Osteoblast (primary cell): ENCODE data around the gene SEZ6L. TPM values are rescaled to one million over a fixed set of nuclear protein-coding genes. Genes with fewer than 3 reads are reported as not detected.

ENCODE experiments used
- DNase-seq: peaks from one replicate; pipeline ENCODE4 v3.0.0; 2011; ENCODE audit warnings: low spot score, mixed read lengths; ENCODE audit not compliant: insufficient read length; ENCODE audit errors: missing footprints
- H2AFZ ChIP-seq: 2 replicates; pipeline ENCODE4 v1.6.0; 2011; ENCODE audit warnings: mild to moderate bottlenecking, low read length
- H3K27ac ChIP-seq: 2 replicates; pipeline ENCODE4 v1.5.1; 2011; ENCODE audit warnings: mild to moderate bottlenecking, low read depth, low read length, moderate library complexity
- H3K27me3 ChIP-seq: 2 replicates; pipeline ENCODE4 v1.6.0; 2012; ENCODE audit warnings: mild to moderate bottlenecking, control low read depth, inconsistent platforms, low read length, moderate library complexity; ENCODE audit not compliant: insufficient read depth
- H3K36me3 ChIP-seq: 2 replicates; pipeline ENCODE4 v1.5.1; 2011; ENCODE audit warnings: mild to moderate bottlenecking, low read length, control low read depth, moderate library complexity; ENCODE audit not compliant: insufficient read depth
- H3K4me1 ChIP-seq: 2 replicates; pipeline ENCODE4 v1.5.1; 2011; ENCODE audit warnings: mild to moderate bottlenecking, low read length, control low read depth, moderate library complexity; ENCODE audit not compliant: insufficient read depth
- H3K4me2 ChIP-seq: 2 replicates; pipeline ENCODE4 v1.6.0; 2011; ENCODE audit warnings: mild to moderate bottlenecking, low read length; ENCODE audit not compliant: insufficient read depth
- H3K4me3 ChIP-seq: fragments of 200-600 bp; sonication (generic); 3 replicates; pipeline ENCODE4 v1.5.1; 2012; ENCODE audit warnings: mild to moderate bottlenecking, low read length, inconsistent platforms; ENCODE audit not compliant: insufficient read depth
- H3K79me2 ChIP-seq: 2 replicates; pipeline ENCODE4 v1.6.0; 2012; ENCODE audit warnings: mild to moderate bottlenecking, low read length, control low read depth, inconsistent platforms; ENCODE audit not compliant: insufficient read depth
- H3K9me3 ChIP-seq: 2 replicates; pipeline ENCODE4 v1.5.1; 2011; ENCODE audit warnings: low read depth, low read length, control low read depth
- H4K20me1 ChIP-seq: 2 replicates; pipeline ENCODE4 v1.6.0; 2012; ENCODE audit warnings: mild to moderate bottlenecking, low read length, control low read depth; ENCODE audit not compliant: insufficient read depth
- total RNA-seq: library from RNA; depleted of rRNA; stranded (reverse); fragments of >200 nt; gene quantifications from 2 replicates; pipeline ENCODE4 v1.2.3, GENCODE V29; 2012
- TF ChIP-seq, protein P1 (sequence below): IDR thresholded peaks from 2 replicates; pipeline ENCODE4 v1.5.1; 2011; ENCODE audit warnings: mild to moderate bottlenecking, low read depth, low read length, moderate library complexity; ENCODE audit errors: extremely low read depth

Gene SEZ6L
- total RNA-seq, 1 donor = not detected

DNA sequence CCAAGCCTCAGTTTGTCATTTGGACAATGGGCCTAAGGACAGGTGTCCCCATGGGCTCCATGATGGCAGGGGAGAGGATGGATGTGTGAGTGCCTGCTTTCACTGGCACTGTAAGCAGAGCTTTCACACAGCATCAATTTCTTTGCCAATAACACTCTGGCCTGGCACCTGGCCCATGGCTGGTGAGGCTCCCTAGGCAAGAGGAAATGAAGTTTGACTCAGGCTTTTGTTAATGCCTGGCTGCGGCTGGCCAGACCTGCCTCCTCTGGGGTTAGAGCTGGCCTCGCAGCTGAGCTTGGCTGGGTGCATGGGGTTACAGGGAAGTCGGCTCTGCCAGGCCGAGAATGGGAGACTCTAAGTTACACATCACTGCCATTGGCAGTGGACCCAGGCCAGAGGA lies 30.0 kb upstream of the SEZ6L start:
- no peaks in the 10 kb centered on the region for H3K27me3 ChIP-seq
- H3K36me3 ChIP-seq = no peaks in the 10 kb centered on the region
- no peaks in the 10 kb centered on the region for H3K4me1 ChIP-seq
- H3K9me3 ChIP-seq = no peaks in the 10 kb centered on the region
- TF ChIP-seq, protein P1, sequence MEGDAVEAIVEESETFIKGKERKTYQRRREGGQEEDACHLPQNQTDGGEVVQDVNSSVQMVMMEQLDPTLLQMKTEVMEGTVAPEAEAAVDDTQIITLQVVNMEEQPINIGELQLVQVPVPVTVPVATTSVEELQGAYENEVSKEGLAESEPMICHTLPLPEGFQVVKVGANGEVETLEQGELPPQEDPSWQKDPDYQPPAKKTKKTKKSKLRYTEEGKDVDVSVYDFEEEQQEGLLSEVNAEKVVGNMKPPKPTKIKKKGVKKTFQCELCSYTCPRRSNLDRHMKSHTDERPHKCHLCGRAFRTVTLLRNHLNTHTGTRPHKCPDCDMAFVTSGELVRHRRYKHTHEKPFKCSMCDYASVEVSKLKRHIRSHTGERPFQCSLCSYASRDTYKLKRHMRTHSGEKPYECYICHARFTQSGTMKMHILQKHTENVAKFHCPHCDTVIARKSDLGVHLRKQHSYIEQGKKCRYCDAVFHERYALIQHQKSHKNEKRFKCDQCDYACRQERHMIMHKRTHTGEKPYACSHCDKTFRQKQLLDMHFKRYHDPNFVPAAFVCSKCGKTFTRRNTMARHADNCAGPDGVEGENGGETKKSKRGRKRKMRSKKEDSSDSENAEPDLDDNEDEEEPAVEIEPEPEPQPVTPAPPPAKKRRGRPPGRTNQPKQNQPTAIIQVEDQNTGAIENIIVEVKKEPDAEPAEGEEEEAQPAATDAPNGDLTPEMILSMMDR = no peak
- no peak overlapping the region for H2AFZ ChIP-seq
- H3K27ac ChIP-seq = no peak overlapping the region
- no peak for DNase-seq
- H3K4me3 ChIP-seq = no peak overlapping the region
- no peaks in the 10 kb centered on the region for H4K20me1 ChIP-seq
- no peaks in the 10 kb centered on the region for H3K79me2 ChIP-seq
- H3K4me2 ChIP-seq = no peak overlapping the region

DNA sequence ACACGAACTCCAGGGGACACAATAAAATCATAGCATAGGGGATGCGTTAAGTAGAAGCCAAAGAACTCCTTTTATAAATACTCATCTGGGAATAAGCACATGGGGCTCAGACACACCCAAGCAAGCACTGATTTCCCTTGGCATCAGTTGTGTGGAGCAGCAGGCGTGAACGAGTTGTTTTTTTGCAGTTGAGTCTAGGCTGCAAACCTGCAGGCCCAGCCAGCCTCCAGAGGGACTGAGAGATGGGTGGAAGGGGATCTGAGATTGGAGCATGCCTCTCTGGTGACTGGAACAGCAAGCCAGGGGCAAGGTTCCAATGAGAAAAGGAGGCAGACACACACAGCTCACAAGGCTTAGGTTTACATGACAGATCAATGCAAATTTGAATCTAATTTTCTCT lies 27.4 kb upstream of the SEZ6L start:
- H3K36me3 ChIP-seq = no peaks in the 10 kb centered on the region
- H4K20me1 ChIP-seq = no peaks in the 10 kb centered on the region
- H3K27ac ChIP-seq = no peak overlapping the region
- H3K4me2 ChIP-seq = no peak overlapping the region
- no peaks in the 10 kb centered on the region for H3K27me3 ChIP-seq
- TF ChIP-seq, protein P1 = no peak
- H2AFZ ChIP-seq = no peak overlapping the region
- no peak for DNase-seq
- H3K9me3 ChIP-seq = no peaks in the 10 kb centered on the region
- no peaks in the 10 kb centered on the region for H3K4me1 ChIP-seq
- no peaks in the 10 kb centered on the region for H3K79me2 ChIP-seq
- H3K4me3 ChIP-seq = no peak overlapping the region

DNA sequence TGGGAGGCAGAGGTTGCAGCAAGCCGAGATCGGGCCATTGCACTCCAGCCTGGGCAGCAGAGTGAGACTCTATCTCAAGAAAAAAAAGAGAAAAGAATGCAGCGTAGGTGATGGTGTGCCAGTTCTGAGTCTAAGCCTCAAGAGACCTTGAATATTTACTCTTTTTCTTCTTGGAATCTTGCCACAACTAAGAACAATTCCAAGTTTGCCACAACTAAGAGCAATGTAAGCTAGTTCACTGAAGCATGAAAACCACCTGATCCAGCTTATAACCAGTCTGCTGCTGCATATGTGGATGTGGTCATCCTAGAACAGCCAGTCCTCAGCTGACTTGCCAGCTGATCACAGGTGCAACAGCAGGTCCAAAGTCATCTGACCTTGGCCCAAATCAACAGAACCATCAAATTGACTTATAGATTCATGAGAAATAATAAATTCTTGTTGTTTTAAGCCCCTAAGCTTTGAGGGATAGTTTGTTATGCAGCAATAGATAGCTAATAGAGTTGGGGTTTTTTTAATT lies 25.4 kb upstream of the SEZ6L start:
- H3K36me3 ChIP-seq = no peaks in the 10 kb centered on the region
- H4K20me1 ChIP-seq = no peaks in the 10 kb centered on the region
- H3K27ac ChIP-seq = no peak overlapping the region
- H2AFZ ChIP-seq = no peak overlapping the region
- TF ChIP-seq, protein P1 = no peak
- no peaks in the 10 kb centered on the region for H3K4me1 ChIP-seq
- H3K4me3 ChIP-seq = no peak overlapping the region
- DNase-seq = no peak
- H3K27me3 ChIP-seq = no peaks in the 10 kb centered on the region
- H3K9me3 ChIP-seq = no peaks in the 10 kb centered on the region
- no peak overlapping the region for H3K4me2 ChIP-seq
- H3K79me2 ChIP-seq = no peaks in the 10 kb centered on the region

DNA sequence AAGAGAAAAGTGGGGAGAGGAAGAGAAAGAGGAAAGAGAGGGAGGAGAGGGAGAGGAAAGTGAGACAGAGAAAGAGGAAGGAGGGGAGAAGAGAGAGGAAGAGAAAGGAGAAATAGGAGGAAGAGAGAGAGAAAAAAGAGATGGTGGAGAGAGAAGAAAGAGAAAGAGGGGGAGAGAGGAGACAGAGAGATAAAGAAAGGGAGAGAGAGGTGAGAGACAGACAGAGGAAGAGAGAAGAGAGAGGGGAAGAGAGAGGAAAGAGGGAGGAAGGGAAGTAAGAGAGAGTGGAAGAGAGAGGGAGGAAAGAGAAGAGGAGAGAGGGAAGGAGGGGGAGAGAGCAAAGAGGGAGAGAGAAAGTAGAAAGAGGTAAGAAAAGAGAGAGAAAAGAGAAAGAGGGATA lies 9.4 kb upstream of the SEZ6L start:
- H4K20me1 ChIP-seq = no peaks in the 10 kb centered on the region
- H3K4me3 ChIP-seq = no peak overlapping the region
- H3K27me3 ChIP-seq = no peaks in the 10 kb centered on the region
- no peak overlapping the region for H3K27ac ChIP-seq
- H3K9me3 ChIP-seq = no peaks in the 10 kb centered on the region
- H2AFZ ChIP-seq = no peak overlapping the region
- H3K4me2 ChIP-seq = no peak overlapping the region
- no peak for DNase-seq
- H3K79me2 ChIP-seq = no peaks in the 10 kb centered on the region
- TF ChIP-seq, protein P1 = no peak
- no peaks in the 10 kb centered on the region for H3K4me1 ChIP-seq
- no peaks in the 10 kb centered on the region for H3K36me3 ChIP-seq
